Activated CD4-positive, alpha-beta T cell treated with anti-CD3 and anti-CD28 coated beads, Interleukin-2, amount 50 U/mL, for 48 hours (primary cell): Measurements from ENCODE around the gene FAM81B.

ENCODE experiments used
- DNase-seq, 2 experiments: peaks; one replicate each; pipeline ENCODE4 v3.0.0-alpha.2; 2020

The FAM81B gene

GRCh38 chr5:95486191-95486590 lies 95.0 kb downstream of the FAM81B start:
- no peak for DNase-seq

GRCh38 chr5:95487880-95488279 lies 96.7 kb downstream of the FAM81B start:
- no peak for DNase-seq
